Measurements from ENCODE around the gene PLCB2. TPM values are rescaled to one million over a fixed set of nuclear protein-coding genes. Genes with fewer than 3 reads are reported as not detected.

Gene PLCB2
- total and polyA plus RNA-seq, 9 of the 15 experiments (the other 6 are each of a cell fraction or from before 2014, with no cell fraction given): 0.37 to 12.3 (median 8.0) TPM

GRCh38 chr15:40243126-40243810, 64.5 kb downstream of the PLCB2 start (continued):
- TF ChIP-seq E2F8 (IDR thresholded peaks at IDR 0.05; ENCODE audit: low read depth, partially characterized antibody) (no peak), ZNF24 (IDR thresholded peaks at IDR 0.05) (no peak), CTCF (IDR thresholded peaks at IDR 0.05 in 2 of 3, conservative IDR thresholded peaks at IDR 0.05 in 1 of 3; ENCODE audit: insufficient read depth in 2 of 3, low read depth in 1 of 3, low read length in 3 of 3) (peak; percentile 10 to 29 (median 14); a peak in 2 of 6 replicates), TCF3 (CRISPR knock-in tag; IDR thresholded peaks at IDR 0.05) (peak; percentile 77), POLR2AphosphoS2 (IDR thresholded peaks at IDR 0.05; ENCODE audit: low read length) (no peak), CBFB (CRISPR knock-in tag; IDR thresholded peaks at IDR 0.05) (no peak), TFAM (CRISPR knock-in tag; conservative IDR thresholded peaks at IDR 0.05) (no peak), ZNF699 (CRISPR knock-in tag; IDR thresholded peaks at IDR 0.05; ENCODE audit: insufficient replicate concordance) (no peak), HCFC1 (IDR thresholded peaks at IDR 0.05; ENCODE audit: low read depth, low read length) (no peak), PCBP1 (IDR thresholded peaks at IDR 0.05; ENCODE audit: low read depth, low read length, poor library complexity, severe bottlenecking) (no peak), MTA2 (IDR thresholded peaks at IDR 0.05; ENCODE audit: low read depth) (no peak), CBFA2T3 (IDR thresholded peaks at IDR 0.05) (peak; percentile 80), CTBP1 (IDR thresholded peaks at IDR 0.05; ENCODE audit: borderline replicate concordance) (peak; percentile 28; the same call in 1 of the 2 replicates), L3MBTL2 (IDR thresholded peaks at IDR 0.05) (peak; percentile 72), HSF4 (CRISPR knock-in tag; IDR thresholded peaks at IDR 0.05; ENCODE audit: borderline replicate concordance) (no peak), MAFG (tag; conservative IDR thresholded peaks at IDR 0.05) (0 out of 2 replicates have a peak, but pooled peaks have one; percentile 4), ZNF436 (CRISPR knock-in tag; IDR thresholded peaks at IDR 0.05) (peak; percentile 69), NFRKB (IDR thresholded peaks at IDR 0.05; ENCODE audit: low read depth) (no peak), USF1 (CRISPR knock-in tag; IDR thresholded peaks at IDR 0.05) (no peak), EWSR1 (IDR thresholded peaks at IDR 0.05; ENCODE audit: borderline replicate concordance, low read depth, partially characterized antibody) (no peak), ZNF655 (CRISPR knock-in tag; IDR thresholded peaks at IDR 0.05) (no peak), POLR2G (IDR thresholded peaks at IDR 0.05; ENCODE audit: low read depth, low read length) (no peak), CREB1 (IDR thresholded peaks at IDR 0.05) (no peak), CREB1 (CRISPR knock-in tag; IDR thresholded peaks at IDR 0.05) (no peak), TARDBP (IDR thresholded peaks at IDR 0.05) (no peak)
